Pons (tissue), 1 donor: Measurements from ENCODE around the gene KIN.
"Not testable (repeated sequence)": the region's sequence is repeated elsewhere in the genome, so short reads cannot be mapped to it uniquely, and the experiment has no call there.

Source experiments
- DNase-seq: peaks from one replicate; pipeline ENCODE4 v3.0.0-alpha.2; 2016; ENCODE audit warnings: low spot score

KIN gene

GRCh38 chr10:7722927-7723529 is 64.8 kb downstream of the KIN start:
- no peak for DNase-seq

- DNase-seq = no peak
Observed at GRCh38 chr10:7720478-7720877, 67.3 kb downstream of the KIN start.

- no peak for DNase-seq
Observed at GRCh38 chr10:7718685-7719084, 69.1 kb downstream of the KIN start.

GRCh38 chr10:7717767-7718166 is 70.0 kb downstream of the KIN start:
- DNase-seq = no peak

- no peak for DNase-seq
Observed at GRCh38 chr10:7715515-7715914, 72.3 kb downstream of the KIN start.

- not testable (repeated sequence) for DNase-seq
Observed at GRCh38 chr10:7711075-7711474, 76.7 kb downstream of the KIN start.

- DNase-seq = no peak
Observed at GRCh38 chr10:7710446-7710845, 77.3 kb downstream of the KIN start.

- no peak for DNase-seq
Observed at GRCh38 chr10:7708832-7709231, 79.0 kb downstream of the KIN start.

GRCh38 chr10:7707858-7708622 is 79.8 kb downstream of the KIN start:
- no peak for DNase-seq

GRCh38 chr10:7707102-7707501 is 80.7 kb downstream of the KIN start:
- no peak for DNase-seq

GRCh38 chr10:7706534-7707073 is 81.2 kb downstream of the KIN start:
- DNase-seq = no peak

GRCh38 chr10:7705341-7705740 is 82.5 kb downstream of the KIN start:
- DNase-seq = no peak

- no peak for DNase-seq
Observed at GRCh38 chr10:7704071-7705016, 83.4 kb downstream of the KIN start.

GRCh38 chr10:7703140-7703539 is 84.7 kb downstream of the KIN start, which contains the start of gene ITIH2:
Gene ITIH2, plus strand, starts transcription at chr10:7703316. Its CDS starts 119 bp downstream, at chr10:7703435.
- no peak for DNase-seq

GRCh38 chr10:7702288-7702812 is 85.4 kb downstream of the KIN start:
- no peak for DNase-seq

- DNase-seq = no peak
Observed at GRCh38 chr10:7701158-7701742, 86.5 kb downstream of the KIN start.
